OCI-LY1 (cell line): Measurements from ENCODE around the gene SPRED2.

Experiments
- H2AFZ ChIP-seq: fragments of 200-600 bp; sonication (generic), shearing (Covaris generic); 2 replicates; pipeline ENCODE4 v1.6.0; 2014; ENCODE audit warnings: antibody characterized with exemption, mild to moderate bottlenecking, low read length
- H3F3A ChIP-seq: fragments of 200-600 bp; sonication (generic), shearing (Covaris generic); 2 replicates; pipeline ENCODE4 v1.6.0; 2014; ENCODE audit warnings: mild to moderate bottlenecking, antibody characterized with exemption, low read length, moderate library complexity; ENCODE audit not compliant: insufficient read depth
- H3K27ac ChIP-seq: fragments of 200-600 bp; sonication (generic); 2 replicates; pipeline ENCODE4 v1.5.1; 2014; ENCODE audit warnings: low read length, mixed run types, mild to moderate bottlenecking, low read depth; ENCODE audit not compliant: poor library complexity, severe bottlenecking
- H3K27me3 ChIP-seq: fragments of 200-600 bp; sonication (generic); 2 replicates; pipeline ENCODE4 v1.6.0; 2014; ENCODE audit warnings: antibody characterized with exemption, mild to moderate bottlenecking, low read length, moderate library complexity; ENCODE audit not compliant: insufficient read depth
- H3K36me3 ChIP-seq: fragments of 200-600 bp; sonication (generic); 2 replicates; pipeline ENCODE4 v1.6.1; 2014; ENCODE audit warnings: mild to moderate bottlenecking, antibody characterized with exemption, low read length, moderate library complexity, mixed read lengths; ENCODE audit not compliant: insufficient read depth
- H3K4me1 ChIP-seq: fragments of 200-600 bp; sonication (generic); 2 replicates; pipeline ENCODE4 v1.5.1; 2014; ENCODE audit warnings: mild to moderate bottlenecking, low read length, moderate library complexity; ENCODE audit not compliant: insufficient read depth, severe bottlenecking
- H3K4me2 ChIP-seq: fragments of 200-600 bp; sonication (generic), shearing (Covaris generic); 2 replicates; pipeline ENCODE4 v1.6.1; 2014; ENCODE audit warnings: low read length
- H3K4me3 ChIP-seq: fragments of 200-600 bp; sonication (generic); 2 replicates; pipeline ENCODE4 v1.5.1; 2014; ENCODE audit warnings: low read length, low read depth, mild to moderate bottlenecking, mixed read lengths; ENCODE audit not compliant: poor library complexity, severe bottlenecking
- H3K79me2 ChIP-seq: fragments of 200-600 bp; shearing (Covaris generic); 2 replicates; pipeline ENCODE4 v1.6.1; 2016; ENCODE audit warnings: mixed run types, low read length, mixed read lengths; ENCODE audit not compliant: insufficient read depth
- H3K9ac ChIP-seq: fragments of 200-600 bp; sonication (generic), shearing (Covaris generic); 2 replicates; pipeline ENCODE4 v1.6.1; 2014; ENCODE audit warnings: mild to moderate bottlenecking, low read length, mixed read lengths
- H3K9me2 ChIP-seq: fragments of 200-600 bp; sonication (generic), shearing (Covaris generic); 2 replicates; pipeline ENCODE4 v1.6.1; 2014; ENCODE audit warnings: low read depth, mild to moderate bottlenecking, low read length, mixed read lengths
- H3K9me3 ChIP-seq: fragments of 200-600 bp; shearing (Covaris generic); 2 replicates; pipeline ENCODE4 v1.6.1; 2014; ENCODE audit warnings: low read length, mixed read lengths
- H4K20me1 ChIP-seq: fragments of 200-600 bp; sonication (generic), shearing (Covaris generic); 2 replicates; pipeline ENCODE4 v1.6.0; 2016; ENCODE audit warnings: mild to moderate bottlenecking, low read length; ENCODE audit not compliant: insufficient read depth
- EZH2 ChIP-seq: fragments of 200-600 bp; sonication (generic), shearing (Covaris generic); IDR thresholded peaks from 2 replicates; pipeline ENCODE4 v1.8.0; 2017; ENCODE audit warnings: borderline replicate concordance, mixed run types, mild to moderate bottlenecking, antibody characterized with exemption, low read length, moderate library complexity, mixed read lengths
- TF ChIP-seq, protein P1 (sequence below): fragments of 200-600 bp; sonication (generic), shearing (Covaris generic); IDR thresholded peaks from 2 replicates; pipeline ENCODE4 v1.5.1; 2017; ENCODE audit warnings: mild to moderate bottlenecking, antibody characterized with exemption, low read length, moderate library complexity, mixed read lengths

Gene SPRED2

GRCh38 chr2:65277118-65277517 lies 155.3 kb downstream of the SPRED2 start:
- Histone ChIP-seq H3K9me2 (no peaks in the 10 kb centered on the region), H3K27ac (no peak overlapping the region), H3K27me3 (no peaks in the 10 kb centered on the region), H3K79me2 (no peaks in the 10 kb centered on the region), H3K4me1 (peaks cover 15% of the 10 kb centered on the region), H3F3A (no peaks in the 10 kb centered on the region), H3K4me3 (no peak overlapping the region), H2AFZ (no peak overlapping the region), H3K4me2 (no peak overlapping the region), H3K9me3 (no peaks in the 10 kb centered on the region), H4K20me1 (no peaks in the 10 kb centered on the region), H3K36me3 (peaks cover 15% of the 10 kb centered on the region), H3K9ac (no peak overlapping the region)
- no peak for TF ChIP-seq EZH2
- TF ChIP-seq, protein P1, sequence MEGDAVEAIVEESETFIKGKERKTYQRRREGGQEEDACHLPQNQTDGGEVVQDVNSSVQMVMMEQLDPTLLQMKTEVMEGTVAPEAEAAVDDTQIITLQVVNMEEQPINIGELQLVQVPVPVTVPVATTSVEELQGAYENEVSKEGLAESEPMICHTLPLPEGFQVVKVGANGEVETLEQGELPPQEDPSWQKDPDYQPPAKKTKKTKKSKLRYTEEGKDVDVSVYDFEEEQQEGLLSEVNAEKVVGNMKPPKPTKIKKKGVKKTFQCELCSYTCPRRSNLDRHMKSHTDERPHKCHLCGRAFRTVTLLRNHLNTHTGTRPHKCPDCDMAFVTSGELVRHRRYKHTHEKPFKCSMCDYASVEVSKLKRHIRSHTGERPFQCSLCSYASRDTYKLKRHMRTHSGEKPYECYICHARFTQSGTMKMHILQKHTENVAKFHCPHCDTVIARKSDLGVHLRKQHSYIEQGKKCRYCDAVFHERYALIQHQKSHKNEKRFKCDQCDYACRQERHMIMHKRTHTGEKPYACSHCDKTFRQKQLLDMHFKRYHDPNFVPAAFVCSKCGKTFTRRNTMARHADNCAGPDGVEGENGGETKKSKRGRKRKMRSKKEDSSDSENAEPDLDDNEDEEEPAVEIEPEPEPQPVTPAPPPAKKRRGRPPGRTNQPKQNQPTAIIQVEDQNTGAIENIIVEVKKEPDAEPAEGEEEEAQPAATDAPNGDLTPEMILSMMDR: no peak

- H3K4me2 ChIP-seq: no peak overlapping the region
- H3K27me3 ChIP-seq: no peaks in the 10 kb centered on the region
- no peak overlapping the region for H3K9ac ChIP-seq
- H3K9me3 ChIP-seq: no peaks in the 10 kb centered on the region
- H3K36me3 ChIP-seq: peaks cover 20% of the 10 kb centered on the region
- peaks cover 15% of the 10 kb centered on the region for H3K4me1 ChIP-seq
- H3K79me2 ChIP-seq: no peaks in the 10 kb centered on the region
- no peaks in the 10 kb centered on the region for H3K9me2 ChIP-seq
- TF ChIP-seq, protein P1: no peak
- no peak for TF ChIP-seq EZH2
- H2AFZ ChIP-seq: no peak overlapping the region
- H4K20me1 ChIP-seq: no peaks in the 10 kb centered on the region
- H3K27ac ChIP-seq: no peak overlapping the region
- H3F3A ChIP-seq: no peaks in the 10 kb centered on the region
- H3K4me3 ChIP-seq: no peak overlapping the region
Measured at GRCh38 chr2:65276609-65277008, 155.8 kb downstream of the SPRED2 start.

DNA sequence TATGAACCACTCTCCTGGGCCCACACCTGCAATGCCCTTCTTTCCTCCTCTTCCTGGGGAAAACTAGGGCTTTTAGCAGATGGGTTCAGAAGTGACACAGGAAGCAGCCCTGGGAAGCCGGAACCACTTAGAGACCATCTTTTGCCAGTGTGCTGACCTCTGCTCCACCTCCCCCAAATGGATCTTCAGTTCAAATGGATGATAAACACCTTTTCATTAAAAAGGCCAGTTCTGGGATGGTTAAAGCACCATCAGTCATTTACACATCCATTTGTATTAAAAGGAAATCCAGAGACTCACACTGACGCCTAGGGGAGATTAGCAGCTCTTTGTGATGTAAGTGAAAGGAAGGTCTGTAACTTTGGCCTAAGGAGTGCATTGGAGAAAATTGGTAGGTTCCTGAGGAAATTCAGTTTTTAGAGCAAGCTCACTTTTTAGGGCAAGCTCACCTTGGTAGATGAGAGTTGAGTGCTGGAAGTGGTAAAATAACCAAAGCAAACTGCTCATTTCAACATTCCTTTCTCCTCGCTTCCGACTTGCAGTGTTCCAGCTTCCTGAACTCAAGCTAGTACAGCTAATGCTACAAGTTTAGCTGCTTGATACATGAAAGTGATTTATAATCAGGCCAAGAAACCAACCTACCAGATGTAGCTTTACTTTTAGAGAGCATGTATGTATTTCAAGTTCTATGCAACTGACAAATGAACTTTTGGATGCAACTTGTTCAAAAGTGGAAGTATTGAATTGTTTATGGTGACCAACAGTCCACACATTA lies 157.1 kb downstream of the SPRED2 start:
- no peaks in the 10 kb centered on the region for H4K20me1 ChIP-seq
- no peak overlapping the region for H3K4me2 ChIP-seq
- no peak overlapping the region for H2AFZ ChIP-seq
- no peaks in the 10 kb centered on the region for H3K27me3 ChIP-seq
- H3F3A ChIP-seq: no peaks in the 10 kb centered on the region
- no peaks in the 10 kb centered on the region for H3K9me2 ChIP-seq
- TF ChIP-seq, protein P1: no peak
- TF ChIP-seq EZH2: no peak
- no peaks in the 10 kb centered on the region for H3K79me2 ChIP-seq
- H3K9me3 ChIP-seq: no peaks in the 10 kb centered on the region
- peaks cover 30% of the 10 kb centered on the region for H3K36me3 ChIP-seq
- H3K9ac ChIP-seq: no peak overlapping the region
- H3K4me1 ChIP-seq: peaks cover 15% of the 10 kb centered on the region
- no peak overlapping the region for H3K27ac ChIP-seq
- H3K4me3 ChIP-seq: no peak overlapping the region
